Smooth muscle cell (in vitro differentiated cells): Measurements from ENCODE around the gene SAMD4A. TPM values are rescaled to one million over a fixed set of nuclear protein-coding genes. Genes with fewer than 3 reads are reported as not detected.

Experiments used
- DNase-seq: peaks from one replicate; lab custom pipeline; 2025; ENCODE audit not compliant: unreplicated experiment; lab: John Stamatoyannopoulos, UW
- H2AFZ ChIP-seq: fragments of 200-600 bp; sonication (generic); 2 replicates; pipeline ENCODE4 v1.6.0; 2016; ENCODE audit warnings: antibody characterized with exemption, low read depth, mild to moderate bottlenecking
- H3F3A ChIP-seq: fragments of 200-600 bp; sonication (generic); 2 replicates; pipeline ENCODE4 v1.6.0; 2017; ENCODE audit warnings: antibody characterized with exemption, low read depth
- H3K27ac ChIP-seq: fragments of 200-600 bp; sonication (generic); 2 replicates; pipeline ENCODE4 v1.5.1; 2016; ENCODE audit warnings: low read depth, mild to moderate bottlenecking
- H3K27me3 ChIP-seq: fragments of 200-600 bp; sonication (generic); 2 replicates; pipeline ENCODE4 v1.6.1; 2016; ENCODE audit warnings: low read depth, mild to moderate bottlenecking
- H3K36me3 ChIP-seq: fragments of 200-600 bp; sonication (generic); 2 replicates; pipeline ENCODE4 v1.5.1; 2016; ENCODE audit warnings: low read depth
- H3K4me1 ChIP-seq: fragments of 200-600 bp; sonication (generic); 2 replicates; pipeline ENCODE4 v1.5.1; 2016; ENCODE audit warnings: low read depth
- H3K4me2 ChIP-seq: fragments of 200-600 bp; sonication (generic); 2 replicates; pipeline ENCODE4 v1.6.0; 2016; ENCODE audit warnings: mild to moderate bottlenecking
- H3K4me3 ChIP-seq: fragments of 200-600 bp; sonication (generic); 2 replicates; pipeline ENCODE4 v1.5.1; 2016; ENCODE audit warnings: mild to moderate bottlenecking
- H3K79me2 ChIP-seq: fragments of 200-600 bp; sonication (generic); 2 replicates; pipeline ENCODE4 v1.6.0; 2016; ENCODE audit warnings: low read depth, mild to moderate bottlenecking
- H3K9ac ChIP-seq: fragments of 200-600 bp; sonication (generic); 2 replicates; pipeline ENCODE4 v1.6.0; 2016; ENCODE audit warnings: low read depth
- H3K9me3 ChIP-seq: fragments of 200-600 bp; sonication (generic); replicated peaks from 2 replicates; pipeline ENCODE4 v1.5.1; 2016; ENCODE audit warnings: low read depth
- H4K20me1 ChIP-seq: fragments of 200-600 bp; sonication (generic); 2 replicates; pipeline ENCODE4 v1.6.0; 2016; ENCODE audit warnings: low read depth
- WGBS: methylation state at CpG from one replicate; pipeline ENCODE4 v1.1.7; 2016; ENCODE audit warnings: low lambda C conversion rate; 5-methylcytosine and 5-hydroxymethylcytosine counted together
- polyA plus RNA-seq: library from polyadenylated mRNA; unstranded; fragments of >200 nt; fragmentation: Nextera tagmentation; extraction: Ambion mirVana; gene quantifications from 2 replicates; pipeline ENCODE4 v1.2.1, GENCODE V29; 2016
- total RNA-seq: library from RNA; depleted of rRNA; stranded (reverse); fragments of >200 nt; gene quantifications from 2 replicates; pipeline ENCODE4 v1.2.3, GENCODE V29; 2014
- TF ChIP-seq, protein P1 (sequence below): fragments of 200-600 bp; sonication (generic); IDR thresholded peaks from 2 replicates; pipeline ENCODE4 v1.5.1; 2017; ENCODE audit warnings: borderline replicate concordance, mild to moderate bottlenecking, antibody characterized with exemption; ENCODE audit not compliant: insufficient read depth, poor library complexity, severe bottlenecking

SAMD4A gene
- 36.7 and 52.3 TPM in 2 replicates for total RNA-seq
- 9.2 and 17.6 TPM in 2 replicates for polyA plus RNA-seq

- Histone ChIP-seq H3K27ac (peak within 1 kb of the TSS; percentile 93), H2AFZ (no peak within 1 kb of the TSS), H3K4me3 (peak within 1 kb of the TSS; percentile 87), H4K20me1 (peaks cover 42% of the 10 kb centered on the region), H3K9me3 (no peaks in the 10 kb centered on the region), H3K27me3 (no peaks in the 10 kb centered on the region), H3F3A (peaks cover 8% of the 10 kb centered on the region), H3K9ac (peak within 1 kb of the TSS; percentile 92), H3K4me2 (peak within 1 kb of the TSS; percentile 87), H3K79me2 (peaks cover 43% of the 10 kb centered on the region), H3K4me1 (peaks cover 10% of the 10 kb centered on the region), H3K36me3 (no peaks in the 10 kb centered on the region)
- peak; percentile 53 for DNase-seq
- WGBS, result under 1% methylated on average over 78 of the region's 91 CpGs
- TF ChIP-seq, protein P1, sequence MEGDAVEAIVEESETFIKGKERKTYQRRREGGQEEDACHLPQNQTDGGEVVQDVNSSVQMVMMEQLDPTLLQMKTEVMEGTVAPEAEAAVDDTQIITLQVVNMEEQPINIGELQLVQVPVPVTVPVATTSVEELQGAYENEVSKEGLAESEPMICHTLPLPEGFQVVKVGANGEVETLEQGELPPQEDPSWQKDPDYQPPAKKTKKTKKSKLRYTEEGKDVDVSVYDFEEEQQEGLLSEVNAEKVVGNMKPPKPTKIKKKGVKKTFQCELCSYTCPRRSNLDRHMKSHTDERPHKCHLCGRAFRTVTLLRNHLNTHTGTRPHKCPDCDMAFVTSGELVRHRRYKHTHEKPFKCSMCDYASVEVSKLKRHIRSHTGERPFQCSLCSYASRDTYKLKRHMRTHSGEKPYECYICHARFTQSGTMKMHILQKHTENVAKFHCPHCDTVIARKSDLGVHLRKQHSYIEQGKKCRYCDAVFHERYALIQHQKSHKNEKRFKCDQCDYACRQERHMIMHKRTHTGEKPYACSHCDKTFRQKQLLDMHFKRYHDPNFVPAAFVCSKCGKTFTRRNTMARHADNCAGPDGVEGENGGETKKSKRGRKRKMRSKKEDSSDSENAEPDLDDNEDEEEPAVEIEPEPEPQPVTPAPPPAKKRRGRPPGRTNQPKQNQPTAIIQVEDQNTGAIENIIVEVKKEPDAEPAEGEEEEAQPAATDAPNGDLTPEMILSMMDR, result no peak
Observed at GRCh38 chr14:54566410-54567223, at the start of gene SAMD4A. TSS of gene SAMD4A (plus strand) at chr14:54567128. CDS start at chr14:54567917, 789 bp downstream.

DNA sequence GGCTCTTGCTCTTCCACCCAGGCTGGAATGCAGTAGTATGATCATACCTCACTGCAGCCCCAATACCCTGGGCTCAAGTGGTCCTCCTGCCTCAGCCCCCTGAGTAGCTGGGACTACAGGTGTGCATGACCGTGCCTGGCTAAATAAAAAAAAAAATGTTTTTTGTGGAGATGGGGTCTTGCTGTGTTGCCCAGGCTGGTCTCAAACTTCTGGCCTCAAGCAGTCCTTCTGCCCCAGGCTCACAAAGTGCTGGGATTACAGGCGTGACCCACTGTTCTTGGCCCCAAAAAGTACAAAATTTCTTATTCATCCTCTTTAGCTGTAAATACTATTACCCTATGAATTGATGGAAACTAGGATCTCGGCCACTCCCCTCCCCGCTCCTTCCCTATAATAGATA, 42.5 kb upstream of the SAMD4A start:
- H3K79me2 ChIP-seq, result peaks cover 14% of the 10 kb centered on the region
- H3K9ac ChIP-seq, result no peak overlapping the region
- H3K4me3 ChIP-seq, result no peak overlapping the region
- H4K20me1 ChIP-seq, result peaks cover 6% of the 10 kb centered on the region
- no peaks in the 10 kb centered on the region for H3K4me1 ChIP-seq
- TF ChIP-seq, protein P1, result no peak
- H3K36me3 ChIP-seq, result no peaks in the 10 kb centered on the region
- H3F3A ChIP-seq, result no peaks in the 10 kb centered on the region
- no peaks in the 10 kb centered on the region for H3K9me3 ChIP-seq
- no peak overlapping the region for H2AFZ ChIP-seq
- no peak for DNase-seq
- no peak overlapping the region for H3K4me2 ChIP-seq
- no peak overlapping the region for H3K27ac ChIP-seq
- WGBS, result 96% methylated on average over 4 of the region's 4 CpGs
- no peaks in the 10 kb centered on the region for H3K27me3 ChIP-seq

DNA sequence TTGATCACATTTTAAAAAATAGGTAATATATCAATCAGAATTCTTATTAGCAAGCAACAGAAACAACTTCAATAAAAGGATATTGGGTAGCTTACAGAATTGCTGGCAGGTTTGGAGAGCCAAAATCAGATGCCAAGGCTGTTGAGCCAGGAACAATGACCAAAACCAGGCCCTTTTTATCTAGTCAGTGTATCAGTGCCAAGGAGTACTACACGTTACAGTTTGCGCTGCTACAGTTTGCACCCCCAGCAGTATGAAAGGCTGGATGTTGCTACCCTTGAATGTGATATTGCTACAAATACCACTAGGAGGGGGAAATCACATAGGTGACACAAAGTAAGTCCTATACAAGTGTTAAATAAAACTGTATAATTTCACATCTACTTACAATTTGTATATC, 38.0 kb upstream of the SAMD4A start:
- Histone ChIP-seq H3K4me3 (no peak overlapping the region), H3K79me2 (no peaks in the 10 kb centered on the region), H3K4me1 (no peaks in the 10 kb centered on the region), H3K4me2 (no peak overlapping the region), H3F3A (no peaks in the 10 kb centered on the region), H3K9me3 (no peaks in the 10 kb centered on the region), H3K27ac (no peak overlapping the region), H3K36me3 (no peaks in the 10 kb centered on the region), H4K20me1 (no peaks in the 10 kb centered on the region), H3K9ac (no peak overlapping the region), H2AFZ (no peak overlapping the region), H3K27me3 (no peaks in the 10 kb centered on the region)
- TF ChIP-seq, protein P1, result no peak
- DNase-seq, result no peak
- WGBS, result 85% methylated on average over 2 of the region's 2 CpGs
